Measurements from ENCODE around the gene FBXO42. TPM values are rescaled to one million over a fixed set of nuclear protein-coding genes. Genes with fewer than 3 reads are reported as not detected.

FBXO42 gene
- total and polyA plus RNA-seq, 9 of the 15 experiments (the other 6 are each of a cell fraction or from before 2014, with no cell fraction given), result 7.2 to 24.8 (median 17.4) TPM

DNA sequence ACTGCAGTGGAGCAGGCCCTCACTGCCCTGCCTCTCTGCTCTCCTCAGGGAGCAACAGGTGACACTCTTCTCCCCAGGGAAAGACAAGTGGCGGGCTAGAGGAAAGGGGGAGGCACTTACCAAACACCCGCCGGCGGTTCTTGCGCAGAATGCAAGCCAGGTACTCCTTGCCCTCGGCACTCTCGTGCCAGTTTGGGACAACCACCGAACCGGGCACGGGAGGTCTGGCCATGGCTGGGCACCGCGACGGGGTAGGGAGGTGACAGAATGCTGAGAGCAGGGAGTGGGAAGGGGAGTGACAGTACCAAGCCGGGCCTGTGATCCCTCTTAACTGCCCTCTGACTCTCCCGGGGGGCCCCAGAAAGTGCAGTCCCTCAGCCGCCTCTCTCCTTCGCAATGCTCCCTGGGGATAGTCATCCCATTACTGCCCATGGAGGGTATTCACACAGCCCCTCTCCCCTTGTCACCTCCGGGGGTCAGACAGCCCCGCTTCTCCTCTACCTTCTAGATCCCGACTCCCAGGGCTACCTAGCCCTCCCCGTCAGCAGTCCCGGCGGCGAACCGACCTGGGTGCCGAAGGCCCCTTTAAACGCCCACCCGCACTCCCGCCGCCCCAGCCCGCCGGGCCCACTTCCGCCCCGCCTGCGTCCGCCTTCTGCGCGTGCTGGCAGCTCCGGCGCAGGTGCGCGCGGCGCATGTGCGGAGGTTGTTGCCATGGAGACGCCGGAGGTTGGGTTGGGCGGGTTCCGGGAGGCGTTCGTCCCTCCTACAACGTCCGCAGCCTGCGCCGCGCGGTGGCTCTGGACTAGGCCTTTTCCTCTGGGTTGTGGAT lies 115.6 kb downstream of the FBXO42 start, which contains the start of gene CPLANE2 (continued):
- TF ChIP-seq POLR3A (IDR thresholded peaks at IDR 0.05; ENCODE audit: borderline replicate concordance, extremely low read depth, insufficient read depth, insufficient read length), result no peak
- TF ChIP-seq ZNF133 (CRISPR knock-in tag; IDR thresholded peaks at IDR 0.05), result no peak
- TF ChIP-seq CBX3 (IDR thresholded peaks at IDR 0.05; ENCODE audit: borderline replicate concordance in 1 of 2, low read length in 2 of 2), result peak in 1 of 2 experiments; percentile 50; a peak in 1 of 3 replicates
- no peak for TF ChIP-seq KDM2B (CRISPR knock-in tag; IDR thresholded peaks at IDR 0.05)
- TF ChIP-seq NELFE (IDR thresholded peaks at IDR 0.05; ENCODE audit: insufficient read depth, insufficient read length), result no peak
- no peak for TF ChIP-seq PRPF4 (IDR thresholded peaks at IDR 0.05; ENCODE audit: insufficient read depth, low read depth, low read length, poor library complexity, severe bottlenecking)
- TF ChIP-seq, protein P1, sequence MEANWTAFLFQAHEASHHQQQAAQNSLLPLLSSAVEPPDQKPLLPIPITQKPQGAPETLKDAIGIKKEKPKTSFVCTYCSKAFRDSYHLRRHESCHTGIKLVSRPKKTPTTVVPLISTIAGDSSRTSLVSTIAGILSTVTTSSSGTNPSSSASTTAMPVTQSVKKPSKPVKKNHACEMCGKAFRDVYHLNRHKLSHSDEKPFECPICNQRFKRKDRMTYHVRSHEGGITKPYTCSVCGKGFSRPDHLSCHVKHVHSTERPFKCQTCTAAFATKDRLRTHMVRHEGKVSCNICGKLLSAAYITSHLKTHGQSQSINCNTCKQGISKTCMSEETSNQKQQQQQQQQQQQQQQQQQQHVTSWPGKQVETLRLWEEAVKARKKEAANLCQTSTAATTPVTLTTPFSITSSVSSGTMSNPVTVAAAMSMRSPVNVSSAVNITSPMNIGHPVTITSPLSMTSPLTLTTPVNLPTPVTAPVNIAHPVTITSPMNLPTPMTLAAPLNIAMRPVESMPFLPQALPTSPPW (CRISPR knock-in tag; IDR thresholded peaks at IDR 0.05), result peak; percentile 87
- no peak for TF ChIP-seq ZNF444 (CRISPR knock-in tag; IDR thresholded peaks at IDR 0.05)
- TF ChIP-seq NFE2 (IDR thresholded peaks at IDR 0.05; ENCODE audit: low read depth), result no peak
- TF ChIP-seq CREM (IDR thresholded peaks at IDR 0.05; ENCODE audit: low read depth), result peak; percentile 96
- TF ChIP-seq BHLHE40 (IDR thresholded peaks at IDR 0.05; ENCODE audit: low read length), result peak; percentile 95
- TF ChIP-seq, protein P2, sequence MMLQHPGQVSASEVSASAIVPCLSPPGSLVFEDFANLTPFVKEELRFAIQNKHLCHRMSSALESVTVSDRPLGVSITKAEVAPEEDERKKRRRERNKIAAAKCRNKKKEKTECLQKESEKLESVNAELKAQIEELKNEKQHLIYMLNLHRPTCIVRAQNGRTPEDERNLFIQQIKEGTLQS (IDR thresholded peaks at IDR 0.05), result no peak
- TF ChIP-seq, protein P2 (CRISPR knock-in tag; conservative IDR thresholded peaks at IDR 0.05), result no peak
- peak; percentile 92 for TF ChIP-seq RBFOX2 (IDR thresholded peaks at IDR 0.05; ENCODE audit: low read depth, low read length)
- no peak for TF ChIP-seq U2AF1 (optimal IDR thresholded peaks at IDR 0.05; ENCODE audit: low read depth, low read length)
- TF ChIP-seq CXXC5 (CRISPR knock-in tag; IDR thresholded peaks at IDR 0.05), result peak; percentile 94
- TF ChIP-seq SMAD4 (CRISPR knock-in tag; conservative IDR thresholded peaks at IDR 0.05), result 0 out of 2 replicates have a peak, but pooled peaks have one; percentile 69
- TF ChIP-seq POLR2AphosphoS5 (IDR thresholded peaks at IDR 0.05; ENCODE audit: control insufficient read depth, insufficient read depth, low read depth, low read length), result peak; percentile 86
- TF ChIP-seq ELF2 (CRISPR knock-in tag; IDR thresholded peaks at IDR 0.05), result peak; percentile 89
- TF ChIP-seq ADNP (tag; IDR thresholded peaks at IDR 0.05), result no peak
- TF ChIP-seq KLF16 (IDR thresholded peaks at IDR 0.05), result no peak
- TF ChIP-seq CBX2 (IDR thresholded peaks at IDR 0.05; ENCODE audit: insufficient read depth, low read length, poor library complexity, severe bottlenecking), result no peak
- no peak for TF ChIP-seq CBX8 (IDR thresholded peaks at IDR 0.05; ENCODE audit: borderline replicate concordance, extremely low read depth, low read depth, low read length, poor library complexity, severe bottlenecking)
- TF ChIP-seq TAF1 (IDR thresholded peaks at IDR 0.05; ENCODE audit: control insufficient read depth, extremely low read depth, insufficient read depth, low read length, severe bottlenecking), result peak; percentile 76
- peak; percentile 55; the same call in 1 of the 2 replicates for TF ChIP-seq PML (IDR thresholded peaks at IDR 0.05; ENCODE audit: low read length)
- peak; percentile 95 for TF ChIP-seq ELF1 (tag; IDR thresholded peaks at IDR 0.05)

Measured in K562 (cell line).